Loucy (cell line): ENCODE data around the gene ZNF2.

Experiments
- CTCF ChIP-seq: fragments of 200-600 bp; sonication (generic); conservative IDR thresholded peaks from 2 replicates; pipeline ENCODE4 v1.5.1; 2014; ENCODE audit warnings: mild to moderate bottlenecking, antibody characterized with exemption, low read length
- EZH2phosphoT487 ChIP-seq: fragments of 200-600 bp; IDR thresholded peaks from 2 replicates; pipeline ENCODE4 v1.6.1; 2018; ENCODE audit warnings: antibody characterized with exemption, mild to moderate bottlenecking, moderate library complexity, borderline replicate concordance

- no peak for TF ChIP-seq CTCF
- TF ChIP-seq EZH2phosphoT487 = no peak
Measured at GRCh38 chr2:95165371-95166064, at the start of gene ZNF2.
